HL-60 (cell line): ENCODE measurements around the gene GALNT1.

Source experiments
- DNase-seq, 2 experiments: peaks; one replicate each; pipeline ENCODE4 v3.0.0-alpha.2; 2010 to 2020; ENCODE audit warnings: low read depth in 1 of 2, low spot score in 1 of 2
- H3K27ac ChIP-seq: fragments of 250-450 bp; sonication (Bioruptor Pico); replicated peaks from 2 replicates; pipeline ENCODE4 v1.5.1; 2020; ENCODE audit warnings: mild to moderate bottlenecking, moderate library complexity
- H3K27me3 ChIP-seq: fragments of 250-450 bp; sonication (Bioruptor Pico); 2 replicates; pipeline ENCODE4 v1.5.1; 2021; ENCODE audit warnings: mild to moderate bottlenecking, moderate library complexity; ENCODE audit not compliant: insufficient read depth, poor library complexity, severe bottlenecking
- H3K4me3 ChIP-seq: replicated peaks from 2 replicates; pipeline ENCODE4 v1.5.1; 2011; ENCODE audit warnings: mild to moderate bottlenecking, control low read depth, low read length; ENCODE audit not compliant: insufficient read depth
- CTCF ChIP-seq: IDR thresholded peaks from one replicate; pipeline ENCODE4 v1.5.1; 2011; ENCODE audit warnings: low read length, control low read depth, inconsistent platforms; ENCODE audit not compliant: insufficient read depth
- GABPA ChIP-seq: IDR thresholded peaks from 2 replicates; pipeline ENCODE4 v1.6.1; 2012; ENCODE audit warnings: low read depth
- POLR2AphosphoS5 ChIP-seq: IDR thresholded peaks from 2 replicates; pipeline ENCODE4 v1.6.1; 2012; ENCODE audit warnings: low read depth
- REST ChIP-seq: IDR thresholded peaks from 2 replicates; pipeline ENCODE4 v1.6.1; 2012; ENCODE audit warnings: low read depth; ENCODE audit not compliant: insufficient replicate concordance
- SPI1 ChIP-seq: IDR thresholded peaks from 2 replicates; pipeline ENCODE4 v1.6.1; 2012; ENCODE audit warnings: low read depth, mild to moderate bottlenecking, borderline replicate concordance
- long read RNA-seq: library from polyadenylated mRNA; unstranded; transcript quantifications from one replicate; pipeline ENCODE4 v2.0.0, GENCODE V29; 2020

The GALNT1 gene
- long read RNA-seq, partial matches to known transcripts: 3 of 25 reads
- long read RNA-seq, other reads (novel, unspliced or antisense): 20 of 25 reads

GRCh38 chr18:35581546-35581897 is at the start of gene GALNT1:
TSS of gene GALNT1 (plus strand) at chr18:35581740. CDS start at chr18:35654663, 72,923 bp downstream.
- no peak for DNase-seq
- Histone ChIP-seq H3K27ac (peak within 1 kb of the TSS; percentile 82), H3K27me3 (no peaks in the 10 kb centered on the region), H3K4me3 (peak within 1 kb of the TSS; percentile 74)
- TF ChIP-seq SPI1 (no peak), GABPA (no peak), REST (no peak), CTCF (no peak), POLR2AphosphoS5 (no peak)

GRCh38 chr18:35533916-35534405 is 47.6 kb upstream of the GALNT1 start:
- Histone ChIP-seq H3K4me3 (no peak overlapping the region), H3K27ac (no peak overlapping the region), H3K27me3 (no peaks in the 10 kb centered on the region)
- DNase-seq: no peak
- TF ChIP-seq REST (no peak), GABPA (no peak), CTCF (no peak), POLR2AphosphoS5 (no peak), SPI1 (no peak)

GRCh38 chr18:35535297-35535696 is 46.2 kb upstream of the GALNT1 start:
- no peak for DNase-seq
- Histone ChIP-seq H3K27me3 (no peaks in the 10 kb centered on the region), H3K4me3 (no peak overlapping the region), H3K27ac (no peak overlapping the region)
- TF ChIP-seq SPI1: no peak
- no peak for TF ChIP-seq REST
- TF ChIP-seq GABPA: no peak
- TF ChIP-seq CTCF: no peak
- no peak for TF ChIP-seq POLR2AphosphoS5
